Glutamatergic neuron (in vitro differentiated cells): ENCODE data around the gene FIBCD1. TPM values are rescaled to one million over a fixed set of nuclear protein-coding genes. Genes with fewer than 3 reads are reported as not detected.

Experiments
- DNase-seq: peaks from one replicate; pipeline ENCODE4 v3.0.0; 2022
- H3K27ac Mint-ChIP-seq: one replicate; pipeline ENCODE4 v1.8.0; 2020; ENCODE audit warnings: mild to moderate bottlenecking, mixed read lengths, inconsistent platforms; ENCODE audit not compliant: unreplicated experiment
- H3K27me3 Mint-ChIP-seq: one replicate; pipeline ENCODE4 v1.8.0; 2020; ENCODE audit warnings: mild to moderate bottlenecking, moderate library complexity, mixed read lengths, inconsistent platforms; ENCODE audit not compliant: unreplicated experiment
- H3K36me3 Mint-ChIP-seq: one replicate; pipeline ENCODE4 v1.8.0; 2020; ENCODE audit warnings: mild to moderate bottlenecking, mixed read lengths, inconsistent platforms; ENCODE audit not compliant: unreplicated experiment
- H3K4me1 Mint-ChIP-seq: one replicate; pipeline ENCODE4 v1.8.0; 2020; ENCODE audit warnings: mild to moderate bottlenecking, low read depth, mixed read lengths, inconsistent platforms; ENCODE audit not compliant: unreplicated experiment
- H3K4me3 Mint-ChIP-seq: one replicate; pipeline ENCODE4 v1.8.0; 2020; ENCODE audit warnings: mild to moderate bottlenecking, mixed read lengths, inconsistent platforms; ENCODE audit not compliant: unreplicated experiment
- H3K9me3 Mint-ChIP-seq: one replicate; pipeline ENCODE4 v1.8.0; 2020; ENCODE audit warnings: mild to moderate bottlenecking, moderate library complexity, mixed read lengths, inconsistent platforms; ENCODE audit not compliant: unreplicated experiment
- total RNA-seq: library from RNA; stranded (reverse); fragmentation: NEBNext Ultra II Directional; extraction: Animal tissue kit (Norgen Biotek cat#: 25700); gene quantifications from one replicate; pipeline ENCODE4 v1.2.1, GENCODE V29; 2021; ENCODE audit not compliant: unreplicated experiment
- TF ChIP-seq, protein P1 (sequence below): fragments of 200-600 bp; sonication (generic); IDR thresholded peaks from one replicate; pipeline ENCODE4 v1.5.0; 2021; ENCODE audit not compliant: partially characterized antibody, unreplicated experiment

The FIBCD1 gene
- total RNA-seq, 1 donor from 2014 or later, result not detected

DNA sequence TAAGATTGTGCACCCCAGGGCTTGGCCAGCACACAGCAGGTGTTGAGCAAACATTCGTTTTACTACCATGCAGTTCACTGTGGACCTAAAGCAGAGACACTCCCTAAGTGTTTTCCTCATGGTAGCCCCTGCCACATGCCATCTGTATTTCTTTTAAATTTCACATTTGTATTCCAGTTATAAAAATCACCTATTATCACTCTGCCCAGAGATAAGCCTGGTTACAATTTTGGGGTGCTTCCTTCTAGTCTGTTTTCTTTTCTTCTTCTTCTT is 10.9 kb upstream of the FIBCD1 start:
- Mint-ChIP-seq H3K27me3 (peaks cover 3% of the 10 kb centered on the region), H3K4me1 (no peaks in the 10 kb centered on the region)

DNA sequence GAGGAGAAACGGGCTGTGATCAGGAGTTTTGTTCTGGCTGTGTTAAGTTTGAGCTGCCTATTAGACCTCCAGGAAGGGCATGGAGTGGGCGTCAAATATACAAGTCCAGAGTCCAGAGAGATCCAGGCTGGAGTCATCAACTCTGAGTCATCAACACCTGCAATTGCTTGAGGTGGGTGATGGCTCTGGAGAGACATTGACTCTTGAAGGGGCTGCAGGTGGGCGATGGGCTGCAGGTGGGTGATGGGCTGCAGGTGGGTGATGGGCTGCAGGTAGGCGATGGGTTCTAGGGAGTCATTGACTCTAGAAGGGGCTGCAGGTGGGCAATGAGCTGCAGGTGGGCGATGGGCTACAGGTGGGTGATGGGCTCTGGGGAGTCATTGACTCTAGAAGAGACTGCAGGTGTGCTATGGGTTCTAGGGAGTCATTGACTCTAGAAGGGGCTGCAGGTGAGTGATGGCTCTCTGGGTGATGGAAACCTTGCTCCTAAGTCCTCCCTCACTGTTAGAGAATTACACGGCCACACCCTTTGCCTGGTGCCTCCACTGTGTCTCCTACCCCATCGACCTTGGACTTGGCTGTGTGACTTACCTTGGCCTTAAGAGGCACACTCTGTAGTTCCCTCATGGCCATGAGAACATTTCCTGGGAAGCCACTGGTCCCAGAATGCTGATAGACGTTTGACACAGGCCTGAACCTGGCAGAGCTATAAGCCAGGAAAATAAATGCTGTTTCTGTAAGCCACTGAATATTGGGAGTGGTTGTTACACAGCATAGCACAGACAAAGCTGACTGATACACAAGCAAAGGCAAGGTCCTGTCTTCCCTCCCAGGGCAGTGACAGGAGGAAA is 10.4 kb upstream of the FIBCD1 start:
- no peak for DNase-seq
- Mint-ChIP-seq H3K27me3 (peaks cover 3% of the 10 kb centered on the region), H3K4me1 (no peaks in the 10 kb centered on the region), H3K9me3 (no peaks in the 10 kb centered on the region), H3K4me3 (no peak overlapping the region), H3K36me3 (no peaks in the 10 kb centered on the region), H3K27ac (no peak overlapping the region)
- TF ChIP-seq, protein P1, sequence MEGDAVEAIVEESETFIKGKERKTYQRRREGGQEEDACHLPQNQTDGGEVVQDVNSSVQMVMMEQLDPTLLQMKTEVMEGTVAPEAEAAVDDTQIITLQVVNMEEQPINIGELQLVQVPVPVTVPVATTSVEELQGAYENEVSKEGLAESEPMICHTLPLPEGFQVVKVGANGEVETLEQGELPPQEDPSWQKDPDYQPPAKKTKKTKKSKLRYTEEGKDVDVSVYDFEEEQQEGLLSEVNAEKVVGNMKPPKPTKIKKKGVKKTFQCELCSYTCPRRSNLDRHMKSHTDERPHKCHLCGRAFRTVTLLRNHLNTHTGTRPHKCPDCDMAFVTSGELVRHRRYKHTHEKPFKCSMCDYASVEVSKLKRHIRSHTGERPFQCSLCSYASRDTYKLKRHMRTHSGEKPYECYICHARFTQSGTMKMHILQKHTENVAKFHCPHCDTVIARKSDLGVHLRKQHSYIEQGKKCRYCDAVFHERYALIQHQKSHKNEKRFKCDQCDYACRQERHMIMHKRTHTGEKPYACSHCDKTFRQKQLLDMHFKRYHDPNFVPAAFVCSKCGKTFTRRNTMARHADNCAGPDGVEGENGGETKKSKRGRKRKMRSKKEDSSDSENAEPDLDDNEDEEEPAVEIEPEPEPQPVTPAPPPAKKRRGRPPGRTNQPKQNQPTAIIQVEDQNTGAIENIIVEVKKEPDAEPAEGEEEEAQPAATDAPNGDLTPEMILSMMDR, result no peak

More for the DNA sequence above, 10.9 kb upstream of the FIBCD1 start:
- Mint-ChIP-seq H3K36me3 (no peaks in the 10 kb centered on the region), H3K9me3 (no peaks in the 10 kb centered on the region), H3K4me3 (no peak overlapping the region), H3K27ac (no peak overlapping the region)
- no peak for DNase-seq
- TF ChIP-seq, protein P1, result no peak

DNA sequence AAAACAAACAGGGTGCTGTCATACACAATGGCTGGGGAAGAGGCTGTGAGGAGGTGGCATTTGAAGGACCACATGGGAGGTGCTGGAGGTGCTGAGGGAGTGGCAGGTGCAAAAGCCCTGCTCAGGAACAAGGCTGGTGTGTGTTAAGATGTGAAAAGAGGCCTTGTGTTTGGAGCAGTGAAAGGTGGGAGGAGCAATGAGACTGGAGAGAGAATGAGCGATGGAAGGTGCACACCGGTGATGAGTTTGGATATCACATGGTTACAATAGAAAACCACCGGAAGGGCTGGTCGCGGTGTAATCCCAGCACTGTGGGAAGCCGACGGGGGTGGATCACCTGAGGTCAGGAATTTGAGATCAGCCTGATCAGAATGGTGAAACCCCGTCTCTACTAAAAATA is 9.2 kb upstream of the FIBCD1 start:
- Mint-ChIP-seq H3K27ac (no peak overlapping the region), H3K27me3 (peaks cover 3% of the 10 kb centered on the region)
- TF ChIP-seq, protein P1, result no peak

DNA sequence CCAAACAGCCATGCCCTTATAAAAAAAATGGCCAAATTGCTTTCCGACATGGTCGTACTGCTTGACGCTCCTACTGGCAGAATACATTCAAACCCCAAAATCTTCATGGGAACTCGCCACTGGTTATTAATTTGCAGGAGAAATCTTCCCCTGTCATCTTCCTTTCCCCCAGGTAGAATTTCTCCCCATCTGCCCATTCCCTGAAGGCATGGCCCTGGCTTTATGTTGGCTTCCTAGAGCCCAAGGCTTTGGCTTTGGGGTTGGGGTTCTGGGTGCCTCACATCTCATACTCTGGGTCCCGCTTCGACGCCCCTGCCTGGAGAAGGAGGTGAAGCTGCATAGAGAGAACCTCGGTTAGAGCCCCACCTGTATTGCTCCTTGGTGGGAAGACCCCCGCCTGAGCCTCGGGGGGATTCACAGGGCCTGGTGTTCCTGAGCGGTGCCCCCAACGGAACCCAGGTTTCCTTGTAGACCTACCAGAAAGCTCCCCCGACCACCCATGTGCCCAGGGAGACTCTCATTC is 8.6 kb upstream of the FIBCD1 start:
- no peak overlapping the region for H3K27ac Mint-ChIP-seq
- TF ChIP-seq, protein P1, result no peak
- H3K9me3 Mint-ChIP-seq, result no peaks in the 10 kb centered on the region
- no peak for DNase-seq
- peaks cover 3% of the 10 kb centered on the region for H3K27me3 Mint-ChIP-seq
- no peaks in the 10 kb centered on the region for H3K36me3 Mint-ChIP-seq
- H3K4me1 Mint-ChIP-seq, result no peaks in the 10 kb centered on the region
- H3K4me3 Mint-ChIP-seq, result no peak overlapping the region

More for the DNA sequence above, 9.2 kb upstream of the FIBCD1 start:
- no peak for DNase-seq
- Mint-ChIP-seq H3K36me3 (no peaks in the 10 kb centered on the region), H3K9me3 (no peaks in the 10 kb centered on the region), H3K4me1 (no peaks in the 10 kb centered on the region), H3K4me3 (no peak overlapping the region)
